Gastrocnemius medialis (tissue), 4 donors: ENCODE data around the gene OR52W1. TPM values are rescaled to one million over a fixed set of nuclear protein-coding genes. Genes with fewer than 3 reads are reported as not detected.

Experiments
- ATAC-seq, 2 donors: fragments of 150-250 bp; one replicate each; pipeline ENCODE4 v1.9.1; 2016
- DNase-seq, 2 donors: peaks; one replicate each; pipeline ENCODE4 v3.0.0-alpha.2; 2019
- H3K27ac ChIP-seq, 4 donors: fragments of 200-600 bp; sonication (generic); 1 replicate in 1 of 4; 2 replicates in 3 of 4; pipeline ENCODE4 v1.5.1; 2016 to 2018; ENCODE audit warnings: mild to moderate bottlenecking in 2 of 4, moderate library complexity in 1 of 4
- H3K27me3 ChIP-seq, 3 donors: fragments of 200-600 bp; sonication (generic) in 2 of 3; 1 replicate in 1 of 3; 2 replicates in 2 of 3; pipeline versions ENCODE4 v1.5.1 to v1.6.0; 2016 to 2019; ENCODE audit warnings: mild to moderate bottlenecking in 1 of 3, moderate library complexity in 1 of 3
- H3K36me3 ChIP-seq, 2 donors: fragments of 200-600 bp; sonication (generic) in 1 of 2; one replicate each; pipeline ENCODE4 v1.5.1; 2017 to 2018
- H3K4me1 ChIP-seq, 2 donors: fragments of 200-600 bp; sonication (generic) in 1 of 2; one replicate each; pipeline ENCODE4 v1.5.1; 2016 to 2017; ENCODE audit warnings: mild to moderate bottlenecking in 2 of 2
- H3K4me3 ChIP-seq, 4 donors: fragments of 200-600 bp; sonication (generic) in 3 of 4; 1 replicate in 1 of 4; 2 replicates in 3 of 4; pipeline ENCODE4 v1.5.1; 2016 to 2019; ENCODE audit warnings: mild to moderate bottlenecking in 2 of 4
- H3K9me3 ChIP-seq, 3 donors: fragments of 200-600 bp; sonication (generic) in 2 of 3; 1 replicate in 1 of 3; 2 replicates in 2 of 3; pipeline ENCODE4 v1.5.1; 2016 to 2019
- CTCF ChIP-seq, 5 experiments: fragments of 450-650 bp in 3 of 5; fragments of 200-600 bp in 2 of 5; sonication (generic) in 2 of 5; IDR thresholded peaks in 4 of 5; conservative IDR thresholded peaks in 1 of 5; 1 replicate in 4 of 5; 2 replicates in 1 of 5; pipeline ENCODE4 v1.5.1; 2016 to 2019; ENCODE audit warnings: antibody characterized with exemption in 5 of 5, mild to moderate bottlenecking in 3 of 5, moderate library complexity in 3 of 5
- POLR2A ChIP-seq, 2 donors: fragments of 450-650 bp; IDR thresholded peaks; one replicate each; pipeline ENCODE4 v1.6.1; 2017; ENCODE audit warnings: antibody characterized with exemption in 2 of 2, mild to moderate bottlenecking in 2 of 2, moderate library complexity in 2 of 2
- in situ Hi-C, 4 donors: fragments of 200-750 bp; cut with MboI; loops; one replicate each; pipeline versions ENCODE4 v1.15.0 to v1.8.0; 2017; ENCODE audit warnings: low sequenced_read_pairs in 4 of 4
- intact Hi-C: fragments of 100-400 bp; cut with DNase I; formaldehyde crosslinking; loops from one replicate; pipeline ENCODE4 v1.15.1; 2023; ENCODE audit warnings: low total_unique reads
- total RNA-seq, 4 donors: library from RNA; depleted of rRNA; stranded (reverse); fragments of >200 nt; gene quantifications; one replicate each; pipeline versions ENCODE4 v1.1.0 to v1.2.3, GENCODE V29; 2016

OR52W1 gene
- total RNA-seq, 4 donors from 2014 or later, result not detected

- Histone ChIP-seq H3K27me3 (no peaks in the 10 kb centered on the region), H3K27ac (no peak overlapping the region), H3K4me1 (peaks cover 14 to 24% of the 10 kb centered on the region in 2 donors), H3K9me3 (no peaks in the 10 kb centered on the region), H3K36me3 (no peaks in the 10 kb centered on the region), H3K4me3 (no peak overlapping the region)
- intact Hi-C loops (loop anchor here (5.0 to 10.0 kb wide), 2 partner anchors 245 to 368 kb away; partner anchors contain the start of genes ARFIP2, ILK, RRP8 and TIMM10B), in situ Hi-C loops (loop anchor here (10.0 to 25.0 kb wide), 3 partner anchors 125 to 378 kb away; partner anchors contain the start of genes ARFIP2 (in 3 of the 4), DNHD1 (in 3 of the 4), TIMM10B (in 3 of the 4) and TAF10 (in 1 of the 4))
- DNase-seq (no peak), ATAC-seq (no peak)
- TF ChIP-seq POLR2A (IDR thresholded peaks at IDR 0.05) (no peak), CTCF (IDR thresholded peaks at IDR 0.05 in 4 of 5, conservative IDR thresholded peaks at IDR 0.05 in 1 of 5) (no peak)
These were observed 38.2 kb downstream of the OR52W1 start for GRCh38 chr11:6237266-6237665.

DNA sequence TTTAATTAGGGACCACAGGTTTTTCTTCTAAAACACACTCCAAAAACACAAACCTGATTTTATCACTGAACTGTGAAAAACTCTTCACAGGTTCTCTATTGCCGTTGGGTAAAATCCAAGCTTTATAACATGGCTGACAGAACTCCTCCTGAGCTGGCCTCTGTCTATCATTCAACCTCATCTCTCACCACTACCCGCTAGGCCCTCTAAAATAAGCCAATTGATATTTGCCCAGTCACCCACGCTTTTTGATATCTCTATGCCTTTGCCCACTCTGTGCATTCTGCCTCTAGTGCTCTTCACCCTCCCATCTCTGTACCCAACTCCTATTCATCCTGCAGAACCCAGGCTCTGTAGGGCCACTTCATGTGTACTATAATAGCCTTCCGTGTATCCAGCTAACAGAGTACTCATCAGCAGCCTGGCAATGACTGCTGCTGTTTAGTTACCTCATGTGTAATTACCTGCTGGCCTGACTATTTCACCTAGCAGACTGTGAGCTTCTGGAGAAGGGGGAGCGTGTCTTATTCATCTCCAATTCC lies 38.8 kb downstream of the OR52W1 start:
- Histone ChIP-seq H3K9me3 (no peaks in the 10 kb centered on the region), H3K27ac (no peak overlapping the region), H3K27me3 (no peaks in the 10 kb centered on the region), H3K4me3 (no peak overlapping the region), H3K4me1 (peaks cover 12 to 20% of the 10 kb centered on the region in 2 donors), H3K36me3 (no peaks in the 10 kb centered on the region)
- in situ Hi-C loops (loop anchor here (10.0 to 25.0 kb wide), 3 partner anchors 124 to 377 kb away; partner anchors contain the start of genes ARFIP2 (in 3 of the 4), DNHD1 (in 3 of the 4), TIMM10B (in 3 of the 4) and TAF10 (in 1 of the 4)), intact Hi-C loops (loop anchor here (5.0 to 10.0 kb wide), 2 partner anchors 244 to 367 kb away; partner anchors contain the start of genes ARFIP2, ILK, RRP8 and TIMM10B)
- no peak for TF ChIP-seq POLR2A (IDR thresholded peaks at IDR 0.05)
- TF ChIP-seq CTCF (IDR thresholded peaks at IDR 0.05 in 4 of 5, conservative IDR thresholded peaks at IDR 0.05 in 1 of 5), result no peak
- DNase-seq (no peak), ATAC-seq (no peak)

DNA sequence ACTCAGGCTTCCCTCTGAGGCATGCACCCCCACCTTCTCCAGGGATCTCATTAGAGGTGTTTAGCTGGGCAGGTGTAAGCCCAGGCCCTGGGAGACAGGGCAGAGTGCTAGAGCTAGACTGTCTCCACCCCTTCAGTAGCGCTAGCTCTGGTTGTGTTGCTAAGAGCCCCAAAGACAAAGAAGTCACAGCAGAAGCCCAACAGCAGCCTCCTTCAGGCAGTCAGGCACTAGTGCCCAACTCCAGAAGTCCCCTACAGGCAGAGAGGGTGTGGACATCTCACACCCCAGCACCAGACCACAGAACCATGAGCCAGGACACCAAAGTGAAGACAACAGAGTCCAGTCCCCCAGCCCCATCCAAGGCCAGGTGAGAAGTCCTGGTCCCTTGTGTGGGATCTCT lies 39.9 kb downstream of the OR52W1 start, which contains the start of gene CNGA4:
TSS of gene CNGA4 (plus strand) at position 188 of the 400 bp plus-strand sequence. CDS start at position 306, 118 bp downstream.
- ATAC-seq (no peak), DNase-seq (no peak)
- intact Hi-C loops, result loop anchor here (5.0 to 10.0 kb wide), 2 partner anchors 243 to 366 kb away; partner anchors contain the start of genes ARFIP2, ILK, RRP8 and TIMM10B
- H3K4me1 ChIP-seq, result peaks cover 1 to 10% of the 10 kb centered on the region in 2 donors
- no peaks in the 10 kb centered on the region for H3K27me3 ChIP-seq
- no peak within 1 kb of the TSS for H3K4me3 ChIP-seq
- no peaks in the 10 kb centered on the region for H3K9me3 ChIP-seq
- H3K36me3 ChIP-seq, result no peaks in the 10 kb centered on the region
- H3K27ac ChIP-seq, result no peak within 1 kb of the TSS
- TF ChIP-seq POLR2A (IDR thresholded peaks at IDR 0.05) (no peak), CTCF (IDR thresholded peaks at IDR 0.05 in 4 of 5, conservative IDR thresholded peaks at IDR 0.05 in 1 of 5) (no peak)
- in situ Hi-C loops, result loop anchor here (10.0 to 25.0 kb wide), 3 partner anchors 123 to 376 kb away; partner anchors contain the start of genes ARFIP2 (in 3 of the 4), DNHD1 (in 3 of the 4), TIMM10B (in 3 of the 4) and TAF10 (in 1 of the 4)

GRCh38 chr11:6240139-6240538 lies 41.1 kb downstream of the OR52W1 start:
- intact Hi-C loops (no loop called here), in situ Hi-C loops (loop anchor here (10.0 to 25.0 kb wide), 3 partner anchors 115 to 247 kb away; partner anchors contain the start of genes ARFIP2 (in 3 of the 4), DNHD1 (in 3 of the 4) and TIMM10B (in 3 of the 4))
- TF ChIP-seq CTCF (IDR thresholded peaks at IDR 0.05 in 4 of 5, conservative IDR thresholded peaks at IDR 0.05 in 1 of 5) (no peak), POLR2A (IDR thresholded peaks at IDR 0.05) (no peak)
- Histone ChIP-seq H3K9me3 (no peaks in the 10 kb centered on the region), H3K4me1 (peaks cover 0 to 8% of the 10 kb centered on the region in 2 donors), H3K36me3 (no peaks in the 10 kb centered on the region), H3K4me3 (no peak overlapping the region), H3K27me3 (no peaks in the 10 kb centered on the region), H3K27ac (no peak overlapping the region)
- DNase-seq (no peak), ATAC-seq (no peak)
